ENCODE measurements around the gene ZFYVE26. TPM values are rescaled to one million over a fixed set of nuclear protein-coding genes. Genes with fewer than 3 reads are reported as not detected.

The ZFYVE26 gene
- total and polyA plus RNA-seq, 2 of the 8 experiments (the other 6 are each of a cell fraction or from before 2014, with no cell fraction given), result 13.0 to 23.3 TPM

- Histone ChIP-seq H3K79me1 (ENCODE audit: low read depth, low read length) (no peaks in the 10 kb centered on the region), H2BK20ac (ENCODE audit: low read length) (no peak overlapping the region), H2AK5ac (ENCODE audit: low read depth, low read length) (no peak overlapping the region), H3K4me2 (ENCODE audit: insufficient read depth in 1 of 2, low read depth in 2 of 2, low read length in 2 of 2) (no peak overlapping the region), H3K9ac (replicated peaks in 1 of 4; ENCODE audit: extremely low read depth in 1 of 4, low read depth in 3 of 4, low read length in 3 of 4) (no peak overlapping the region), H3K9me3 (ENCODE audit: insufficient read depth in 2 of 2, low read depth in 1 of 2, low read length in 1 of 2) (no peaks in the 10 kb centered on the region), H4K20me1 (replicated peaks in 1 of 2; ENCODE audit: control insufficient read depth in 1 of 2, insufficient read depth in 2 of 2, low read length in 2 of 2) (peaks cover 0 to 1% of the 10 kb centered on the region in 2 experiments), H2BK12ac (ENCODE audit: low read depth, low read length) (no peak overlapping the region), H3K27me3 (replicated peaks in 1 of 4; ENCODE audit: control insufficient read depth in 3 of 4, extremely low read depth in 1 of 4, insufficient read depth in 3 of 4, low read length in 3 of 4) (no peaks in the 10 kb centered on the region), H3K23ac (ENCODE audit: insufficient read length) (no peak overlapping the region), H3K14ac (ENCODE audit: insufficient read length) (no peak overlapping the region), H2BK15ac (ENCODE audit: low read length) (no peak overlapping the region), H2BK120ac (replicated peaks; ENCODE audit: low read depth, low read length) (no peak overlapping the region), H3K36me3 (ENCODE audit: control insufficient read depth in 2 of 4, insufficient read depth in 4 of 4, low read length in 3 of 4) (peaks cover 9 to 64% (median 50%) of the 10 kb centered on the region in 4 experiments), H3K4me3 (ENCODE audit: extremely low read depth in 1 of 4, insufficient read depth in 2 of 4, low read depth in 3 of 4, low read length in 4 of 4) (no peak overlapping the region), H3K18ac (ENCODE audit: extremely low read depth, low read length) (no peak overlapping the region), H3K4me1 (replicated peaks in 1 of 4; ENCODE audit: control insufficient read depth in 3 of 4, insufficient read depth in 4 of 4, low read length in 3 of 4) (no peaks in the 10 kb centered on the region), H2AFZ (ENCODE audit: low read length) (no peak overlapping the region), H3K23me2 (ENCODE audit: low read depth, low read length) (no peaks in the 10 kb centered on the region), H3K27ac (ENCODE audit: low read depth, low read length) (no peak overlapping the region), H3K79me2 (ENCODE audit: control insufficient read depth in 1 of 2, insufficient read depth in 2 of 2, low read length in 2 of 2) (no peaks in the 10 kb centered on the region), H3K56ac (replicated peaks; ENCODE audit: insufficient read length, low read depth, low read length) (no peak overlapping the region), H2BK5ac (ENCODE audit: low read depth, low read length) (no peak overlapping the region), H3K4ac (replicated peaks; ENCODE audit: insufficient read length, low read depth, low read length) (no peak overlapping the region), H4K5ac (ENCODE audit: insufficient read length, low read depth, low read length) (no peak overlapping the region), H4K91ac (replicated peaks; ENCODE audit: insufficient read length, low read length) (no peak overlapping the region), H4K8ac (ENCODE audit: extremely low read depth, insufficient read depth, low read length) (no peak overlapping the region)
- FAIRE-seq, result no peak
- no peak for DNase-seq (ENCODE audit: low read depth in 1 of 2, low spot score in 2 of 2)
- CTCF ChIA-PET (ENCODE audit: partially characterized antibody), result interaction anchor here (1.1 to 2.3 kb wide), 3 partner anchors 15 to 27 kb away, joined by 3 to 9 read pairs (median 5); no protein-coding TSS in a partner anchor
- 90% methylated on average over 6 of the region's 6 CpGs; no CpG with 5 or more reads in 1 of the 2 experiments for WGBS, 2 experiments (ENCODE audit: extremely low coverage in 1 of 2, insufficient coverage in 1 of 2, insufficient read length in 1 of 2, insufficient replicate concordance in 2 of 2, low coverage in 1 of 2, low lambda C conversion rate in 2 of 2, missing lambda C conversion rate in 1 of 2)
- POLR2A ChIA-PET (ENCODE audit: partially characterized antibody), result interaction anchor here (0.8 to 1.8 kb wide), 3 partner anchors 10 to 19 kb away, joined by 3 to 7 read pairs (median 4); no protein-coding TSS in a partner anchor
- TF ChIP-seq RNF2 (IDR thresholded peaks at IDR 0.05; ENCODE audit: borderline replicate concordance, low read depth, low read length, missing control alignments, poor library complexity, severe bottlenecking) (no peak), RXRA (IDR thresholded peaks at IDR 0.05; ENCODE audit: insufficient read depth, low read depth, low read length) (no peak)
These were observed 66.9 kb downstream of the ZFYVE26 start for GRCh38 chr14:67749341-67750084.

Measured in H1 (cell line).